GM18951 (cell line): ENCODE data around the gene FAM124A.

Experiments used
- POLR2A ChIP-seq: IDR thresholded peaks from 4 replicates; pipeline ENCODE4 v1.6.1; 2011; ENCODE audit warnings: mild to moderate bottlenecking; ENCODE audit not compliant: insufficient read length, insufficient read depth; ENCODE audit errors: extremely low read depth
- in situ Hi-C: fragments of 300-500 bp; cut with MboI; formaldehyde crosslinking; loops from one replicate; pipeline ENCODE4 v1.12.0; 2022; ENCODE audit warnings: low sequenced_read_pairs, mixed read lengths, inconsistent platforms; ENCODE audit not compliant: unreplicated experiment

FAM124A gene

GRCh38 chr13:51258612-51259548, 36.7 kb downstream of the FAM124A start:
- TF ChIP-seq POLR2A: no peak
- in situ Hi-C loops: no loop called here

GRCh38 chr13:51260154-51260553, 38.0 kb downstream of the FAM124A start:
- no peak for TF ChIP-seq POLR2A
- in situ Hi-C loops: no loop called here

GRCh38 chr13:51261610-51262249, 39.5 kb downstream of the FAM124A start:
- TF ChIP-seq POLR2A: no peak
- in situ Hi-C loops: no loop called here

- in situ Hi-C loops: no loop called here
- TF ChIP-seq POLR2A: no peak
These were observed 40.5 kb downstream of the FAM124A start for GRCh38 chr13:51262501-51263211.

GRCh38 chr13:51266642-51267041, 44.4 kb downstream of the FAM124A start:
- TF ChIP-seq POLR2A: no peak
- in situ Hi-C loops: no loop called here

GRCh38 chr13:51267622-51268021, 45.4 kb downstream of the FAM124A start:
- in situ Hi-C loops: no loop called here
- TF ChIP-seq POLR2A: no peak

GRCh38 chr13:51269039-51269438, 46.8 kb downstream of the FAM124A start:
- TF ChIP-seq POLR2A: no peak
- in situ Hi-C loops: no loop called here

- no peak for TF ChIP-seq POLR2A
- in situ Hi-C loops: no loop called here
These were observed 48.6 kb downstream of the FAM124A start for GRCh38 chr13:51270623-51271415.

- TF ChIP-seq POLR2A: no peak
- in situ Hi-C loops: no loop called here
These were observed 49.4 kb downstream of the FAM124A start for GRCh38 chr13:51271528-51272085.

- in situ Hi-C loops: no loop called here
These were observed 52.9 kb downstream of the FAM124A start for GRCh38 chr13:51275101-51275500.

GRCh38 chr13:51276636-51277035, 54.4 kb downstream of the FAM124A start:
- in situ Hi-C loops: no loop called here
- TF ChIP-seq POLR2A: no peak

More at GRCh38 chr13:51275101-51275500, 52.9 kb downstream of the FAM124A start:
- TF ChIP-seq POLR2A: no peak

- in situ Hi-C loops: no loop called here
- TF ChIP-seq POLR2A: no peak
These were observed 55.7 kb downstream of the FAM124A start for GRCh38 chr13:51277928-51278327.
